22Rv1 (cell line): ENCODE measurements around the gene KCNG4.

Experiments
- H3K27ac ChIP-seq: fragments of 450-650 bp; 2 replicates; pipeline ENCODE4 v1.5.1; 2017
- ZFX ChIP-seq: fragments of 450-650 bp; IDR thresholded peaks from 2 replicates; pipeline ENCODE4 v1.6.1; 2017; ENCODE audit warnings: antibody characterized with exemption, borderline replicate concordance
- TF ChIP-seq, protein P1 (sequence below): fragments of 450-650 bp; IDR thresholded peaks from 2 replicates; pipeline ENCODE4 v1.5.1; 2017; ENCODE audit warnings: mild to moderate bottlenecking

KCNG4 gene

DNA sequence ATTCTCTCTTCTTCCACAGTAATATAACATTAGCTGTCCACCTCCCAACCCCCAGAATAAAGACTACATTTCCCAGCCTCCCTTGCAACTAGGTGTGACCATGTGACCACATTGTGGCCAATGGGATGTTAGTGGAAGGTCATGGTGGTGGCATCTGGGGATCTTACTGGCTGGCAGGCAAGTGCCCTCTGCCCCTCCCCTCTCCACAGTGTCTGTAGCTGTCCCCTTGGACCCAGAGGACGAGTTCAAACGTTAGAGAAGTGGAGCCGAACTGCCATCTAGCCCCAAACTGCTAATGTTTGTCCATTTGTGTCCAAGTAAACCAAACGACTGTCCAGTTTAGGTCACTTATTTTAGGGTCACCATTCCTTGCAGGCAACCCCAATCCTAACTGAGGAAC lies 26.6 kb upstream of the KCNG4 start:
- TF ChIP-seq, protein P1, sequence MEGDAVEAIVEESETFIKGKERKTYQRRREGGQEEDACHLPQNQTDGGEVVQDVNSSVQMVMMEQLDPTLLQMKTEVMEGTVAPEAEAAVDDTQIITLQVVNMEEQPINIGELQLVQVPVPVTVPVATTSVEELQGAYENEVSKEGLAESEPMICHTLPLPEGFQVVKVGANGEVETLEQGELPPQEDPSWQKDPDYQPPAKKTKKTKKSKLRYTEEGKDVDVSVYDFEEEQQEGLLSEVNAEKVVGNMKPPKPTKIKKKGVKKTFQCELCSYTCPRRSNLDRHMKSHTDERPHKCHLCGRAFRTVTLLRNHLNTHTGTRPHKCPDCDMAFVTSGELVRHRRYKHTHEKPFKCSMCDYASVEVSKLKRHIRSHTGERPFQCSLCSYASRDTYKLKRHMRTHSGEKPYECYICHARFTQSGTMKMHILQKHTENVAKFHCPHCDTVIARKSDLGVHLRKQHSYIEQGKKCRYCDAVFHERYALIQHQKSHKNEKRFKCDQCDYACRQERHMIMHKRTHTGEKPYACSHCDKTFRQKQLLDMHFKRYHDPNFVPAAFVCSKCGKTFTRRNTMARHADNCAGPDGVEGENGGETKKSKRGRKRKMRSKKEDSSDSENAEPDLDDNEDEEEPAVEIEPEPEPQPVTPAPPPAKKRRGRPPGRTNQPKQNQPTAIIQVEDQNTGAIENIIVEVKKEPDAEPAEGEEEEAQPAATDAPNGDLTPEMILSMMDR: no peak
- no peak for TF ChIP-seq ZFX
- H3K27ac ChIP-seq: no peak overlapping the region

DNA sequence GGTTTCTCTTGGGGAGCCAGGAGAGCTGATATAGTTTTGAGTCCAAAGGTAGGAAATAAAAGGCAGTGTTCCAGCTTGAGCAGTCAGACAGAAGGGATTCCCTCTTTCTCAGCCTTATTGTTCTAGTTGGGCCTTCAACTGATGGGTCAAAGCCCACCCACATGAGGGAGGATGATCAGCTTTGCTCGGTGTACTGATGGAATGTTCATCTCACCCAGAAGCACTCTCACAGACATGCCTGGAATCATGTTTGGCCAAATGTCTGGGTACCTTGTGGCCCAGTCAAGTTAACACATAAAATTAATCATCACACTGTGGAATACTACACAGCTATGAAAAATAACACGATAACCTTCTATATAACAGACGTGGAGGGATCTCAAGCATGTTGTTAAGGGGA lies 23.1 kb upstream of the KCNG4 start:
- no peak overlapping the region for H3K27ac ChIP-seq
- no peak for TF ChIP-seq ZFX
- TF ChIP-seq, protein P1: no peak

DNA sequence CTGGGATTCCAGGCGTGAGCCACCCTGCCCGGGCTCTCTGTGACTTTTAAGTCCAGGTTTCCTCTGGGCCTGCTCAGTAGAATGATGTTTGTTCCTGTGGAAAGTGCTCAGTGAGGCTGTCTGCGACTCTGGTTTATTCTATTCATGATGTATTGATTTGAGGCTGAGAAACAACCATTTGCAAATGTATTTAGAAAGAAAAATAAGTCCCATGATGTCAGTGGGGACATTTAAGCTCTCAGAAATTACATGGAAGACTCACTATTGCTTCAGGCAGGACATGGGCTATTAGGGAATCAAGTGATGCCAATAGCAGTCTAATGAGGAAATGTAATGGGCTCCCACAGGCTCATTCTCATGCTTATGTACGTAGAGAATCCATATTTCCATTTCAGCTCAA lies 22.2 kb upstream of the KCNG4 start:
- TF ChIP-seq, protein P1: no peak
- no peak for TF ChIP-seq ZFX
- H3K27ac ChIP-seq: no peak overlapping the region

DNA sequence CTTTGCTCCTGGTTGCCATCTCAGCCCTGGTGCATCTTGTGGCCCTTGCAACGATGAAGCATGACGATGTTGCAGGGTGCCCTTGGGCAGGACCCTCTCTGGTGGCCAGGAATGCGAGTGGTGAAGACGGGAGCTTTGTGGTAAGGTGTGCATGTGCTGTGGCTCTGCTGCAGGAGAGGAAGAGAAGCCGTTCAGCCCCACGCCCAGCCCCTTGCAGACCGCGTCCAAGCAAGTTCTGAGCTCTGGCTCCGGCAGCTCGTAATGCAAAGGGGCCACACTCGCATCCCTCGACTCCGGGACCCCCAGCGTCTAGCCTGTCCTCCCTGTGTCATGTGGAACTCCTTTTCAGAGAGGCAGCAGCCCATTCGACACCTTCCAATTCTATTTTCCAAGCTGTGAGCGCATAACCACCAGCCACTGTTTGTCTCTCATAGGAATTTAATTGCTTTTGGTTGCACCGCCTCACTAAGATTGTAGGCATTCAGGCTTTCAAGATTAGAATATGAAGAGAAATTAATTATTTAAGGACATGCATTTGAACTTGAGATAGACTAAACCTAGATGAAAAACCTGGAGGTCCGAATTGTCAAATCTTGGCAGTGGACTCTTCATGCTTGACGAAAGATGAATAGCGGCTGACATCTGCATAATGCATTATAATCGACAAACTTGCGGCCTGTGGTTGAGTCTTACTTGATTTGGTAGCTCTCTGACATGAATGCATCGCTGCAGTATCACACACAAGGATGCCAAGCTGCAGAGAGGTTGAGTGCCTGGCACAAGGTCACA lies 21.1 kb upstream of the KCNG4 start:
- no peak for TF ChIP-seq ZFX
- no peak overlapping the region for H3K27ac ChIP-seq

DNA sequence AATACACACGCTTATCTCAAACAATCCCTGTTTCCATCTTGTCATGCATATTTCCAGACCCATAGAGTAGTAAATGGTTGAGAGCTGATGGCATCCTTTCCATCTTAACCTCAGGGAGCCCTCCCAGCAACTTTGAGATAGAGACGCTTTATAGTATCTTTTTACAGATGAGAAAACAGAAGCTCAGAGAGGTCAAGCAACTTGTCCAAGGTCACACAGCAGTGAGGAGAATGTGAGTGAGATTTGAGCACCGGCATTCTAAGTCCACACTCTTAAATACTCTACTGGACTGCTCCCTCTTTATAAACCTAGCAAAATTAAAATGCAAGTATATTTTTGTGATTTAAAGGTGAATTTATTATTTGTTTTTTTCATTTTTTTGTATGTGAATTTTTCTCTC lies 19.9 kb upstream of the KCNG4 start:
- no peak for TF ChIP-seq ZFX
- TF ChIP-seq, protein P1: no peak
- no peak overlapping the region for H3K27ac ChIP-seq

DNA sequence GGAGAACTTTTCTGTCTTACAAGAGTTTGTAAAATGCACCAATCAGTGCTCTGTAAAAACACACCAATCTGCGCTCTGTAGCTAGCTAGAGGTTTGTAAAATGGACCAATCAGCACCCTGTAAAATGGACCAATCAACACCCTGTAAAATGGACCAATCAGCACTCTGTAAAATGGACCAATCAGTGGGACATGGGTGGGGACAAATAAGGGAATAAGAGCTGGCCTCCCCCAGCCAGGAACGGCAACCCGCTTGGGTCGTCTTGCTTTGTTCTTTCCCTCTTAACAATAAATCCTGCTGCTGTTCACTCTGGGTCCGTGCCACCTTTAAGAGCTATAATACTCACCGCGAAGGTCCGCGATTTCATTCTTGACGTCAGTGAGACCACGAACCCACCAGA lies 18.5 kb upstream of the KCNG4 start:
- TF ChIP-seq ZFX: no peak
- TF ChIP-seq, protein P1: no peak
- H3K27ac ChIP-seq: no peak overlapping the region

DNA sequence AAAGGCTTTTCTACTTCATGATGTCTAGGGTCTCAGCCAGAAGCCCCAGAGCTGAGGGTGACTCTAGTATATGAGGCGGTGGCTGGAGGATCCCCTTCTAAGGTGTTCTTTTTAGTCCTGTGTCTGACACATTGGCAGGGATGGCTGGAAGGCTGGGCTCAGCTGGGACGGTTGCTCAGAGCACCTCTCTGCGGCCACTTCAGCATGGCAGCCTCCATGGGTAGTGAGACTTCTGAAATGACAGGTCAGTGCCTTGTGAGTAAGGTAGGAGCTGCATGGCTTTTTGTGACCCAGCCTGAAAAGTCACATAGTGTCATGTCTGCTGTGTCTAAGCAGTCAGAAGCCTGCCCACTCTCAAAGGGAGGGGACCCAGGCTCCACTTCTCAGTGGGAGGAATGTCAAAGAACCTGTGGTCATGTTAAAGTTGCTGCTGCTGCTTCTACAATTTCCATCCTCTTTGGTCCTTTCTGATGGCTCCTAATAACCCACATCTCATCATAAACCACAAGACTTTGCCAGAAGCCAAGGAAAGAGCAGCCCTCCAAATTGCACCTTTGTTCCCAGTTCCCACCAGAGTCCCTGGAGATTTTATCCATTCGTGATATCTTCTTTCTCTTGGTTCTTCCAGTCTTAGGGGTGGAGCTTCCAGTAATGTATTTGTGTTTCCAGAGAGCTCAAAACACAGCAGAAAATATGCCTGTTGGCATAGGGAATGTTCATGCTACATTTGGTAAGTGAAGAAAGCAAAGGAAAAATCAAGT lies 15.4 kb upstream of the KCNG4 start:
- TF ChIP-seq, protein P1: no peak
- no peak for TF ChIP-seq ZFX
- no peak overlapping the region for H3K27ac ChIP-seq
